ENCODE data around the gene GOLGA6L10. TPM values are rescaled to one million over a fixed set of nuclear protein-coding genes. Genes with fewer than 3 reads are reported as not detected.
"Not testable (repeated sequence)": the region's sequence is repeated elsewhere in the genome, so short reads cannot be mapped to it uniquely, and the experiment has no call there.

The GOLGA6L10 gene
- total RNA-seq, 1 donor from 2014 or later: 0.20 TPM

DNA sequence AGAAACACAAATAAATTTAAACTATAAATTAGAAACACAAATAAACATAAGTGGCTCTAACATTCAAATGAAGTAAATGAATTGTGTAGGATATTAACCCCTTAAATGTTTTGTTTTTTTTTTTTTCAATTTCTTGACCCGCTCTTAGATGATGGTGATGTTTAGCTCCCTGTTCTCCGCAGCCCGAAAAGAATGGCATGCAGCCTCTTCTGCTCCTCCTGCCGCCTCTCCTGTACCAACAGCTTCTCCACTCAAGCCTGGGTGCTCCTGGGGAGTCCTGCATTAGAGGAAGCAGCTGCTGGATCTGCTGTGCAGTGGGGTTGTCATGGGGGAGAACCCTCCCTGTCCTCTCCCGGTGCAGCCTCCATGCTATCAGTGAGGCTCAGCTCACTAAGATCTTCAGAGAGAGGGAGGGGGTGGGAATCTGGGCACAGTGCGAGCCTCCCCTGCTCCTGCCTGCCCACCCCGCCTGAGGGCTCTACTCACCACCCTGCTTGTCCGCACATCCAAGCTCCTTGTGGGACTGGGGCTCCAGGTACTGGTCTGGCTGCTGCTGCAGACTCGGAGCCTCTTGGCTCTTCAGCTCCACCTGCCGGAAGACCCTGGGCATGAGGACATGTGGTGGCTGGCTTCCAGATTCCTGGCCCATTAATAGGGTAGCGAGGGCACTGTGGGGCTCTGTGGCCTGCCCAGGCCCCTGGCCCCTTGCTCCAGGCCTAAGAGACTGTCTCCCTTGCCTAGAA is 6.5 kb downstream of the GOLGA6L10 start:
- DNase-seq (ENCODE audit: low read depth, low spot score): not testable (repeated sequence)

DNA sequence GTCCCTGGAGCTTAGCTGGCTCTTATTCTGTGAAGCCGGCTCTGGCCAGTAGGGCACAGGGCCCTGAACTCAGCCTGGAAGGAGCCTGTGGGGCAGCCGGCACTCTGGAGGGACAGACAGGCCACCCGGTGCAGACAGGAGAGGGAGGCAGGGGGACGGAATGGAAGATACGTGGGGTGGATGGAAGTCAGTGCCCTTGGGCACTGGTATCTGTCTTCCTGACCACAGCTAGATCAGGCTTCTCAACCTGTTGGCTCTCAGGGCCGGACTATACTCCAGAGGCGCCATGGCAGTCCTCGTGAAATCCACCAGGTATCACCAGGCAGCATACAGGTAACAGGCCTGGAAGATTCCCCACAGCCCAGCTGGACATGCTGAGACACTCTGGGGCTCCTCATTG is 10.7 kb downstream of the GOLGA6L10 start:
- not testable (repeated sequence) for DNase-seq (ENCODE audit: low read depth, low spot score)

DNA sequence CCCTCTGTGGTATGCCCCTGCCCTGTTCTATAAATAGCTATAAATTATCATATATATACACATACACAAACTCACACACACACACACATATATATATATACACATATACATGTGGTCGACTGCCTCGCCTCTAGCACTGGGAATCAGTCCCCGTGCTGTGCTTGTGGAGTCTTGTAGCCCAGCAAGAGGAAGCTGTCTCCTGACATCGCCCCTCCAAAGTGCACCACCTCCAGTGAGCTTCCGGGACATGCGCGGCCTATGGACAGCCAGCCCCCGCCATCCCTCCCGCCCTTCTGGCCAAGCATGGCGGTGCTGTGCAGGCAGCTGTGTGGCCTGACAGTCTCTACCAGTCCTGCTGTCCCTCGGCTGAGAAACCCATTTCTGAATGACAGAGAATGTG is 11.2 kb downstream of the GOLGA6L10 start:
- not testable (repeated sequence) for DNase-seq (ENCODE audit: low read depth, low spot score)

DNA sequence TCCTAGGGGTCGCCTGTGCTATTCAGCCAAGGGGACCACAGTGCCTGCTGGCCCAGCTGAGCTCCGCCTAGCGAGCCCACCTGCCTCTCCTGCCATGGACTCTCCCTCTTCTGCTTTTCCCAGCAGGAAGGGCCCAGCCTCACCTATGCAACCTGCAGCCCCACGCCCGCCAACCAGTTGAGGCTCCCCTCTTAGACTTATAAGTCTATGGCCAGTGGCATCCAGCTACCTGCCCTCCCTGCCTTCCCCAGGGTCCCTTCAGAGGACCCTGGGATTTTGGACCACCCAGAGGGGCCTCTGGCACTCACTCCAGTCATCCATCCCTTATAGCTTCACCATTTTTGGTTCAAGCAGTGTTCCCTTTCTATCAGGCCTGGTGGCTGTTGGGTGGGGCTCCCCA is 12.2 kb downstream of the GOLGA6L10 start:
- DNase-seq (ENCODE audit: low read depth, low spot score): not testable (repeated sequence)

DNA sequence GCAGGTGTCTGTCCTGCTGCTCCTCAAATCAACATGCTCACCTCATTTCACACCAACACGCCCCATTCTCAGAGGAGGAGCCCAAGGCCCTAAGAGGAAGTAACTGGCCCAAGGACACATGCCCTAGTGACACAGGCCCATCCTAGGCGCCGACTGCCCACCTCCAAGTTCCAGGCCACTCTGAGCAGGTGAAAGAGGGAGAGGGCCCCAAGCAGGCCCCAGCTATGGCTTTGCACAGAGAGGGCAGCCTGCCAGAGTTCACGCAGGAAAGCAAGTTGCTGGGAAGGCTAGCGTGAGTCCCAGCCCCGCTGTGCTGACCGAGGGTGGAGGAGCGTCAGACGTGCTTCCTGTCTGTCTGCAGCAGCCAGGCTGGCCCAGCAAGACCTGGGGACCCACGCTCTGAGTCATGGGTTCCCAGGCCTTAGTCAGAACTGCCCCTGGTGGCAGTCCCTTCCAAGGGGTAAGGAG is 13.1 kb downstream of the GOLGA6L10 start:
- DNase-seq (ENCODE audit: low read depth, low spot score): peak; percentile 13

DNA sequence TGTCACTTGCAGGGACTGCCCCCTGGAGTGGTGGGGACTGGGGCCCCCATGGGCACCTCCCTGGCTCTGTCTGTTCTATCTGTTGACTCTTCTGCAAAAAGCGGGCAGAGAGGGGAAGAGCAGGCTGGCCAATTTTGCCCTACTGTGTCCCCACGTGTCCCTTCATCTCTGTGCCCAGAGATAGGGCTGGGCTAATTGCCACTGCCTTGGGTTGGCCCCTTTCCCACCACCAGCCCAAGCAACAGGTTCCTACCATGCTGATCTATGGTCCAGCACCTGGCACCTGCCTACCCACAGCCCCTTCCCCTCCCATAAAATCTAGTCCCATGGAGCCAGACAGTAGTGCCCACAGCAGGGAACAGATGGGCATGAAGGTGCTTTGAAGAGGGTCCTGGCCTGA is 14.3 kb downstream of the GOLGA6L10 start:
- DNase-seq (ENCODE audit: low read depth, low spot score): not testable (repeated sequence)

DNA sequence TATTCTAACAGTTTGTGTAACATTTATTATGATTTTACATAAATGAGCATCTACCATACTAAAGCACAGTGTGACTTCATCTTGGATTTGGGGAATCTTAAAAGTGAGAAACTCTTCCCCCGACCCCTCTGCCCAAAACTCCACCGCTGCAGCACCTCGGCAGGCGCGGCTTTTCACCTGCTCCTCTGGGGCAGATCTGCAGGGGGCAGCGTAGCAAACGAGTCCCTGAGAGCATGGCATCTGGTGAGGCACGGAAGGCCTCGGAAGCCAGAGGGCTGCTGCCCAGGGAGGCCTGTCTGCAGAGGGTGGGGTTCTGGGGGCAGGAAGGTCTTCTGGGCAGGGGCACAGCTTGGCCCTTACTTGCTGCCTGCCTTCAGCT is 14.7 kb downstream of the GOLGA6L10 start:
- not testable (repeated sequence) for DNase-seq (ENCODE audit: low read depth, low spot score)

DNA sequence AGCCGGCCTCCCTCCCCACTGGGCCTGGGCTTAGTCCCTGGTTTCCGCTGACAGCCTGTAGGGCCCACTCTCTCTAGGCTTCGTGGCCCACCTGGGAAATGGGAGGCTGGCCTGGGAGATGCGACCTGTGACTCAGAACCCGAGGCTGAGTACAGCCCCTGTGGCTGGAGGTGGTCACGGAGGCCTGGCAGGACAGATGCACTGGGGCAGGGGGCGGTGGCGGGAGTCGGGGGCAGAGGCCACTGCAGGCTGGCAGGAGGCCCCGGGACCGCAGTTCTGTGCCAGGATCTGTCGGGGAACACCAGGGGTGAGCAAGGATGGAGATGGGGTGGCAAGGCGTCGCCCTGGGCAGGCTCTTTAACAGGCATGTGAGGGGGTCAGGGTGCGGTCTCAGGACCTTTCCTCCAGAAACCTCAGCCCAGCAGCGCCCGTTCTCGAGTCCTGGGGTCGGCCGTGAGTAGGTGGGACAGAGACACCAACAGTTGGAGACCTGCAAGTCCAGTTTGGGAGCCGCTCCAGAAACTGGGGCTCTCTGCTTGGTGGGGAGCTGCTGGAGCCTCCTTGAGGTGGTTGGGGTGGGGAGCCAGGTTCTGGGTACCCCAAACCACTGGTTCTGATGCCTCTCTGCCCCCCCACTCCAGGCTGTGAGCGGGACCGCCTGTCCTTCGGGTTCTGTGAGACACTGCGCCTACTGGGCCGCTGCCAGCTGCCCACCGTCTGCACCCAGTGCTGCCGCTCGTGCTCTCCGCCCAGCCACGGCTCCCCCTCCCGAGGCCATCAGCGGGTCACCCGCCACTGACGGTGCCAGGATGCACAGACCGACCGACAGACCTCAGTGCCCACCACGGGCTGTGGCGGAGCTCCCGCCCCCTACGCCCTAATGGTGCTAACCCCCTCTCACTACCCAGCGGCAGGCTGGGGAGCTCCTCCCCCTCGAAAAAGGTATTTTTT is 15.4 kb downstream of the GOLGA6L10 start:
- not testable (repeated sequence) for DNase-seq (ENCODE audit: low read depth, low spot score)

DNA sequence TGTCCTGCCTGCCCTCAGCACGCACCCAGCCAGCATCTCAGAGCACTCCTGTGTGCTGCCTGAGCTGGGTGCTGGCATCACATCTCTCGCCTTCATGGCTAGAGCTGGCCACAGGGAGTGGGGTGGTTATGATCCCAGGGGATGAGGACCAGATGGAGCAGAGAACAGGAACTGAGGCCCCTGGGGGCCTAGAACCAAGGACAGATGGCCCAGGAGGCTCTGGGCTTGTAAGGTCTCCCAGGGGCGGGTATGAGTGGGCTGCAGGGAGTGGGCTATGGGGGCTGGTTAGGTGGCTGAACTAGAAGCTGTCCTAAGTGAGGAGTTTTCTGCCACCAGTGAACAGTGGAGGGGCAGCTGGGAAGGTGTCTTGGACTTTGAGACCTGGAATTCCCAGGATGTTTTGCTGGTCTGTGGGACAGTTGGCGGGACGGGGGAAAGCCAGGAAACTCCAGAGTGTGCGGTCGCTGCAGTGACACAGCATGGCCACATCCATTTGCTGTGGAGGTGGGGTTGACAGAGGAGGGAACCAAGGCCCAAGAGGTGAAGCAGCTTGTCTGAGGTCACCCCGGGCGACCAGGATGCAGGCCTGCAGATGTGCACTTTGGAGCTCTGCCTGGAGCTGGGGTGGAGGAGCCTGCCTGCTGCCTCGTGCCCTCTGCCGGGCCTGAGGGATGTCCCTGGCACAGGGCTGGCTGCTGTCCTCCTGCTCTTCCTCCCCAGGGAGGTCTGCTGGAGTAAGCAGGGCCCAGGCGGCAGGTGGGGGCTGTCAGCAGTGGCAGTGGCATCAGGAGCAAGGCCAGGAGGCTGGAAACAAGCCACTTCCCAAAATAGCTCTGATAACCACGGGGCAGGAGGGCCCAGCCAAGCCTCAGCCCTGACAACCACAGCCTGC is 16.3 kb downstream of the GOLGA6L10 start:
- not testable (repeated sequence) for DNase-seq (ENCODE audit: low read depth, low spot score)

DNA sequence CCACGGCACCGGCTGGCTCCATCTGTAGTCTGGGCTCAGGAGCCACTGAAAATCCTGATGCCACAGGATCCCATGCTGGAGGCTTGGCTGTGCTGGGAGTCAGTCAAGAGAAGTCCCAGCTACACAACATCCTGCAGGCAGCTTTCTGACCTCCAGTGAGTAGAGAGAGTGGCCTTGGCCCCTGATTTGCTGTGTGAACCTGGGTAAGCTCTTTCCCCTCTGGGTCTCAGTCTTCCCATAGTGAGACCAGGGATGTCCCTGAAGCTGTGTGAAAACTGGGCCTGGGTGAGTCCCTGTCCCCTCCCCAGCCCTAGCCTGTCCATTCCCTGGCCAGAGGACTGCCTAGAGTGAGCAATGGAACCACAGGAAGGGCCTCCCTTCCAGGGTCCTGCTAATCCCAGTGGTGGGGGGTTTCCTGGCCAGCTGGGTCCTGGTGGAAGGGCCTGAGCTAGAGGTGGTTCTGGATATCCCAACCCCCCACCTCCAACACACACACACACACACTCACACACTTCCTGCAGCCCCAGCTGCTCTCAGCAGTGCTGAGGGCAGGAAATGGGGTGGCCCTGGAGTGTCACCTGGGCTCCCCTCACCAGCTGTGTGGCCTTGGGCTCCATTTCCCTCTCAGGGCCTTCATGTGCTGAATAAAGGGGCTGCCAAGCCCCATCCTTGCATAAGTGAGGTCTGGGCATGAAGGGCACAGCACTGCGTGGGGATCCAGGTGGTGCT is 17.5 kb downstream of the GOLGA6L10 start:
- not testable (repeated sequence) for DNase-seq (ENCODE audit: low read depth, low spot score)

DNA sequence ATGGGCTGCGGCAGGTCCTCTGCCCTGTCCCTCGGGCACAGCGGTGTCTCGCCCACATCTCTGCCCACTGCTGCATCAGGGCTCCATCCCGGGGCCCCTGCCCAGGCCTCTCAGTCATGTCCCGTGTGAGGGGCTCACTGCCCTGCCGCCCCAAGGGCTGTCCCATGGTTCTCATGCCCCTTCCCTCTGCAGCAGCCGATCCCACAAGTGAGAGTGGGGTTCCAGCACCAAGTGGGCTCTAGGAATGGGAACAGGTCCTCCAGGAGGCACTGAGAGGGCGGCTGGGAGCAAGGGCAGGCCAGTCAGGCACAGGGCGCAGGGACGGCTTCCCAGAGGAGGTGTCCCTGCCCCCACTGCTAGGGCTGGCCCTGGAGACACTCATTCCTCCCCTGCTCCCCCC is 18.4 kb downstream of the GOLGA6L10 start:
- DNase-seq (ENCODE audit: low read depth, low spot score): not testable (repeated sequence)

DNA sequence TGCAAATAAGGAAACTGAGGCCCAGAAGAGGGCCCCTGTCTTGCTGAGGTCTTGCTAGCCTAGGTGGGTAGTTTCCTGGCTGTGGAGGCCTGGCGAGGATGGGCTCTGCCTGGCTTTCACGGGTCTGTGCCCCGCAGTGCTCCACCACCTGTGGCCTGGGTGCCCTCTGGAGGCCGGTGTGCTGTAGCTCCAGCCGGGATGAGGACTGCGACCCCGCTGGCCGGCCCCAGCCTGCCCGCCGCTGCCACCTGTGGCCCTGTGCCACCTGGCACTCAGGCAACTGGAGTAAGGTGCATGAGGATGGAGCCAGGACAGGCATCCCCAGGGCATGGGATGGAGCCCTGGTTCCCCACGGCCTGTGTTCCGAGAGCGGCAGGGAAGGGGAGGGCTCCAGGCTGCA is 20.2 kb downstream of the GOLGA6L10 start:
- DNase-seq (ENCODE audit: low read depth, low spot score): not testable (repeated sequence)

DNA sequence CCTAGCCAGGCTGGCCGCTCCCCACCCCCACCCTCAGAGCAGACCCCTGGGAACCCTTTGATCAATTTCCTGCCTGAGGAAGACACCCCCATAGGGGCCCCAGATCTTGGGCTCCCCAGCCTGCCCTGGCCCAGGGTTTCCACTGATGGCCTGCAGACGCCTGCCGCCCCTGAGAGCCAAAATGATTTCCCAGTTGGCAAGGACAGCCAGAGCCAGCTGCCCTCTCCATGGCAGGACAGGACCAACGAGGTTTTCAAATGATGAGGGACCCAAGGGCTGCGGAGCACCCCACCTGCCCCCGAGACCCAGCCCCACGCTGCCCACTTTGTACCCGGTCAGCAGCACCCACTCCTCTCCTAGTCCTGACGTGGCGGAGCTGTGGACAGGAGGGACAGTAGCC is 21.9 kb downstream of the GOLGA6L10 start:
- not testable (repeated sequence) for DNase-seq (ENCODE audit: low read depth, low spot score)

DNA sequence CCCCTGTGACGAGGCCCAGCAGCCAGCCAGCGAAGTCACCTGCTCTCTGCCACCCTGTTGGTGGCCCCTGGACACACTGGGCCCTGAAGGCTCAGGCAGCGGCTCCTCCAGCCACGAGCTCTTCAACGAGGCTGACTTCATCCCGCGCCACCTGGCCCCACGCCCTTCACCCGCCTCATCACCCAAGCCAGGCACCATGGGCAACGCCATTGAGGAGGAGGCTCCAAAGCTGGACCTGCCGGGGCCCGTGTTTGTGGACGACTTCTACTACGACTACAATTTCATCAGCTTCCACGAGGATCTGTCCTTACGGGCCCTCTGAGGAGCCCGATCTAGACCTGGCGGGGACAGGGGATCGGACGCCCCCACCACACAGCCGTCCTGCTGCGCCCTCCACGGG is 22.4 kb downstream of the GOLGA6L10 start:
- not testable (repeated sequence) for DNase-seq (ENCODE audit: low read depth, low spot score)

DNA sequence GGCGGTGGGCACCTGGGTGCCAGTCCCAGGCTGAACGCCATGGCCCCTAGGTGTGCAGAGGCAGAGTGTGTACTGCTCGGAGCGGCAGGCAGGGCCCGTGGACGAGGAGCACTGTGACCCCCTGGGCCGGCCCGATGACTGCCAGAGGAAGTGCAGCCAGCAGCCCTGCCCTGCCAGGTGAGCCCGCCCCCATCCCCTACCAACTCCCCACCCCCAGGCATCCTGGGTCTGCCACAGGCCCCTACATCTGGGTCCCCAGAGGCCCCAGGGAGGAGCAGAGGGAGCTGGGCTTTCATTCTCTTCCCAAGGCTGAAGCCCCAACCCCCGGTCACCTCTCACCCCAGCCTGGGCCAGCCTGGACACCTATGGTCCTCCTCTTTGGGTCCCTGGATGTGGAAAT is 23.6 kb downstream of the GOLGA6L10 start:
- not testable (repeated sequence) for DNase-seq (ENCODE audit: low read depth, low spot score)

DNA sequence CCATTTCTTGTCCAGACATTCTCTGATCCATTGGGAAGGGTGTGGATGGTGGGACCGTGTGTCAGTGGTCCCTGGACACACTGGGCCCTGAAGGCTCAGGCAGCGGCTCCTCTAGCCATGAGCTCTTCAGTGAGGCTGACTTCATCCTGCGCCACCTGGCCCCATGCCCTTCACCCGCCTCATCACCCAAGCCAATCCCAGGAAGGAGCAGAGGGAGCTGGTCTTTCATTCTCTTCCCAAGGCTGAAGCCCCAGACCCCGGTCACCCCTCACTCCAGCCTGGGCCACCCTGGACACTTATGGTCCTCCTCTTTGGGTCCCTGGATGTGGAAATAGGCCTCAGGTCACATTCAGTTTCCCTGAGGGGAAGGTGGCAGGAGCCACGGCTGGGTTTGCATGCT is 24.4 kb downstream of the GOLGA6L10 start:
- not testable (repeated sequence) for DNase-seq (ENCODE audit: low read depth, low spot score)

DNA sequence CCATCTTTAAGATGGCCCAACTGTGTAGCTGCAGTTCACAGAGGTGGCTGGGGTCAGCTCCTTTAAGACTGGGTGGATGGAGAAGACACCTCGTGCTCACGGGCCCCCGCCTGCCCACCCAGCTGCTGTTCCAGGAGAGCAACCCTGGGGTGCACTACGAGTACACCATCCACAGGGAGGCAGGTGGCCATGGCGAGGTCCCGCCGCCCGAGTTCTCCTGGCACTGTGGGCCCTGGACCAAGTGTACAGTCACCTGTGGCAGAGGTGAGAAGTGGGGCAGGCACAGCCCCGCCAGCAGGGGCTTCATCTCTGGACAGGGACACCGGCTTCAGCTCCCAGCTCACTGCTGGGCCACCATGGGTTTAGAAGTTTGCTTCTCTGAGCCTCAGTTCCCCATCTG is 26.8 kb downstream of the GOLGA6L10 start:
- DNase-seq (ENCODE audit: low read depth, low spot score): not testable (repeated sequence)

DNA sequence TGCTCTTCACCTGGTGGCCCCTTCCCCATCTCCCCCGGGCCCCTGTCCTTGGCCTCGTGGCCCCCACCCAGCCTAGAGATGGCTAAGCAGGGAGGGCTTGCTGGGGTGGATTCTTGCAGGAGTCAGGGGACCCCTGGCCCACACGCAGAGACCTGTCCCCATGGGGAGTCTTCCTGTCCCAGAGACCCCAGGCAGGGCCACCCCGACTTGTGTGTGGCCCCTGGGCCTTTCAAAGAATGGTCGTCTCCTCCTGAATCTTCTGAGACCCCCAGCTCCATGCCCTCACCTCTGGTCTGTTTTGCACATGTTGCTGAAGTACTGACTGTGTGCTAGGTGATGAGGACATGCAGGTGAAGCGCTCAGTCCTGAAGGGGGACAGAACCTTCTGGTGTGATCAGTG is 28.4 kb downstream of the GOLGA6L10 start:
- DNase-seq (ENCODE audit: low read depth, low spot score): not testable (repeated sequence)

DNA sequence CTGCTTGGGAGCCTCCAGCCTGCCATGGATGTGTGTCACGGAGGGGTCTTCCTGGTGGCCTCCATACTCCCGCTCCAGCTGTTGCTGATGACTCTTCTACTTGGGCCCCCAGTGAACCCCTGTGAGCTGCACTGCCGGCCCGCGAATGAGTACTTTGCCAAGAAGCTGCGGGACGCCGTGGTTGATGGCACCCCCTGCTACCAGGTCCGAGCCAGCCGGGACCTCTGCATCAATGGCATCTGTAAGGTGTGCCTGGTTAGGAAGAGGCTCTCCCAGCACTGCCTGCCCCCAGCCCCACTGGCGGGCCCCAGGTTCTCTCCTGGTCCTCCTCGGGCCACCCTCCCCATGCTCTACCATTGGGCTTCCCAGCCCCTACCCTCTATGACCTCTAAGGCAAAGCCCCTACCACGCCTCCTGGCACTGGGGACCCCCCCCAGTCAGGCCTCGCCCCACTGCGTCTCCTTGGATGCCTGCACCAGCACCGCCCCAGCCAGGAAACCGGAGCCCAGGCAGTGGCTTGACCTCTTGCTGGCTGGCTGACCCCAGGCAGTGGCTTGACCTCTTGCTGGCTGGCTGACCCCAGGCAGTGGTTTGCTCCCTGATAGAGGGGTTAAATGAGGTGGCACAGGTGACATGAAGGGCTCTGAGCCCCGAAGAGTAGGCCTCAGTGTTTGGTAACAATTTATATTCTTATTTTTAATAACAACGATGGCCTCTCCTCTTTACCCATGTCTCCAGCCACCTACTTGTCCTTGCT is 29.6 kb downstream of the GOLGA6L10 start:
- DNase-seq (ENCODE audit: low read depth, low spot score): not testable (repeated sequence)

DNA sequence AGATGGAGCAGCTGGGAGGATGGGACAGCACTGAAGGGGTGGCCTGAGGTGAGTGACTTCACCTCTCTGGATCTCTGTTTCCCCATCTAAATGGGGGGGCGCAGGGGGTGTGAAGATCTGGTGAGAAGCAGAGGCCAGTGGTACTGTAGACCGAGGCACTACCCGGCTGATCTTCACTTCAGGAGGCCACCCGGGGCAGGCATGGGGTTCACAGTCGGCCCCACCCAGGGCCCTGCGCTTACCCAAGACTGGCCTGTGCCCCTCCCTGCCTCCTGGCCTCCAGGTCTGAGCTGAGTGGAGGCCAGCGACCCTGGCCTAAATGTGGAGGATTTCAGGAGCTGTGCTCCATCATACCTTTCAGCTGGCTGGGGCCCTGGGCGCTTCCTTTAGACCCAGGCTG is 31.0 kb downstream of the GOLGA6L10 start:
- DNase-seq (ENCODE audit: low read depth, low spot score): not testable (repeated sequence)
